Measurements from ENCODE around the gene GPC2.

GPC2 gene

DNA sequence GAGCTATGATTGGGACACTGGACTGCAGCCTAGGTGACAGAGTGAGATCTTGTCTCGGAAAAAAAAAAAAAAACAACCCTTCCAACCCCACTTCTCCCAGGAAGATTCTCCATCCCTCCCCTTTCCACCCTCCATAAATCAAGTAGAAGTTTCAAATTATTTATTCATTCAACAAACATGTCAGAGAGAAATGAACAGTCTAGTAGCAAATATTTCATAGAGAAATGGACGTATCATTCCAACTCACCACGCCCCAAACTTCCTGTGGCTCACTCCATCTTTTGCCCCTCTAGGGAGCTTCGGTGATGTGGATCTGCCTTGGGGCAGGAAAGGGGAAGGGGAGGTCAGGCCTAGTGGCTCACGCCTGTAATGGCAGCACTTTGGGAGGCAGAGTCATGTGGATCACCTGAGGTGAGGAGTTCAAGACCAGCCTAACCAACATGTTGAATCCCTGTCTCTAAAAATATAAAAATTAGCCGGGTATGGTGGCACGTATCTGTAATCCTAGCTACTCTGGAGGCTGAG lies 18.0 kb downstream of the GPC2 start:
- peak overlapping the region; percentile 78 for H3K4me3 Mint-ChIP-seq
- DNase-seq (ENCODE audit: low spot score in 2 of 2): no peak
- H3K36me3 Mint-ChIP-seq (ENCODE audit: insufficient read depth): peaks cover 8% of the 10 kb centered on the region
- H3K27me3 Mint-ChIP-seq: no peaks in the 10 kb centered on the region
- H3K27ac Mint-ChIP-seq (ENCODE audit: low read depth): peak overlapping the region; percentile 46
- ATAC-seq (replicated peaks; ENCODE audit: extremely low read depth, poor library complexity, severe bottlenecking): no peak
- no peaks in the 10 kb centered on the region for H3K9me3 Mint-ChIP-seq
- peaks cover 31% of the 10 kb centered on the region for H3K4me1 Mint-ChIP-seq

DNA sequence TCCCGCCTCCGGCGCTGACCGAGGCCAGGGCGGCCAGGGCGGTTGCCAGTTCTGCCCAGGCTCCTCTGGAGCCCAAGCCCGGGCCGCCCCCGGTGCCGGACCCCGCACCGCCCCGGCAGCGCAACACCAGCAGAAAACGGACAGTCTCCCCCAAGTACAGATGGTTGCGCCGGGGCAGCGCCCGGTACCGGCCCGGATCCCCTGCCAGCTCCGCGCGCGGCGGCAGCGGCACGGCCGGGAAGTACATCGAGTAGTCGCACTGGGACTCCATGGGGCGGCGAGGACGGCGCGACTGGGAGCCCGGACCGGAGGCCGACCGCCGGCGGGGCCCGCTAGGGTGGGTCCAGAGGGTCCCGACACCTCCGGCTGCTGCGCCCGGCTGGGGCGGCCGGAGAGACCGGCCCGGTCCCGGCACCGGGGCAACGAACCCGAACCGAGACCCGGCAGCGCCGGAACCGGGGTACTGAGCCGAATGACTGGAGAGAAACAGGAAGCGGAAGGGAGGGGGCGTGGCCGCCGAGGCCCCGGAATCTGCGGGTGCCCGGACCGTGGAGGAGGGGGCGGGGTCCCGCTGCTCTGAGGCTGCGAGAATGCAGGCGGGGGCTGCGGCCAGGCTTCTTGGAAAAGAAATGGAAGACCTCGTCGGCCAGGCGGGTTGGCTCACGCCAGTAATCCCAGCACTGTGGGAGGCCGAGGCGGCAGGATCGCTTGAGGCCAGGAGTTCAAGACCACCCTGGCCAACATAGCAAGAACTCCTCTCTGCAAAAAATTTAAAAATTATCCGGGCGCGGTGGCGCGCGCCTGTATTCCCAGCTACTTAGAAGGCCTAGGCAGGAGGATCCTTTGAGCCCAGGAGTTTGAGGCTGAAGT lies 18.7 kb downstream of the GPC2 start, which contains the start of gene TRAPPC14:
Gene TRAPPC14 (minus strand): TSS at position 495 of the 870 bp plus-strand sequence. CDS start 224 bp downstream, at position 271.
- DNase-seq (ENCODE audit: low spot score in 2 of 2) (peak; percentile 75 to 83), ATAC-seq (replicated peaks; ENCODE audit: extremely low read depth, poor library complexity, severe bottlenecking) (peak; percentile 83)
- Mint-ChIP-seq H3K4me3 (peak within 1 kb of the TSS; percentile 78), H3K9me3 (no peaks in the 10 kb centered on the region), H3K27me3 (no peaks in the 10 kb centered on the region), H3K27ac (ENCODE audit: low read depth) (peak within 1 kb of the TSS; percentile 62), H3K4me1 (peaks cover 30% of the 10 kb centered on the region), H3K36me3 (ENCODE audit: insufficient read depth) (peaks cover 11% of the 10 kb centered on the region)

DNA sequence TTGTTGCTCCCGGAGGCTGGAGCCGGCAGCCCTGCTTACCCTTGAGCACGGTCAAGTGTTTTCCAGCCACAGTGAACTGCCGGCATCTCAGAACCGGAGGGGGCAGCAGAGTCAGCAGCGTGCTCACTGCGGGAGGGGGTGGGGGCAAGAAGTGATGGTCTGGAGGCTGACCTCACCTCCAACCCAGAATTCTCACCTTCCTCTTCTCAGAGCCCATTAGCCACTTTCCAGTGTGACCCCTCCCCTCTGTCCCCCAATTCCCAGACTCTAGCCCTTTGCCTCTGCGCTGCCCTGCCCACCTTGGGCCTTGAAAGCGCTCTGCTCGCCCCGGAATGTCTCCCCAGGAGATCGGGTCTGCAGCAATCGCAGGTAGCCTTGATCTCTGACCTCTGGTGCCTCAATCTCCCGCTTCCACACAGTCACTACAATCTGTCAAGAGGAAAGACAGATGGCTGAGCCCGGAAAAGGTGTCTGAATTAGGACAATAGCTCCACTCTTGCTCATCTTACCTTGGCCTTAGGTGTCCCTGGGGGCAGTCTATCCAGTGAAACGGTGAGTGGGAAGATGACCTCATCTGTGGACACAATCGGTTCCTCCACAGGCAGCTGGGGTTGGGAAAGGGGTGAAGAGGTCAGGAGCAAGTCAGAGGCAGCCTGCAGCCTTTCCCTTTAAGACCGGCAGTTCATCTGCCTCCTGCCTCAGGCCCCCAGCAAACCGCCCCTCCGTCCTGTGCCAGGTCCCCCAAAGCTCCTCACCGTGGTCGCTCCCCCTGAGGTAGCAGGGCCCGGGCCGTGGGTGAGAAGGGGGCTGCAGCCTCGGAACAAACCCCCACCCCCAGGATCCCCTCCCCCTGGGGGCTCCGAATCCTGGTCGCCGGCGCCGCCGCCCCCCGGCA lies 19.6 kb downstream of the GPC2 start:
- Mint-ChIP-seq H3K27ac (ENCODE audit: low read depth) (peak overlapping the region; percentile 62), H3K27me3 (no peaks in the 10 kb centered on the region), H3K9me3 (no peaks in the 10 kb centered on the region), H3K36me3 (ENCODE audit: insufficient read depth) (peaks cover 12% of the 10 kb centered on the region), H3K4me3 (peak overlapping the region; percentile 78), H3K4me1 (peaks cover 27% of the 10 kb centered on the region)
- ATAC-seq (replicated peaks; ENCODE audit: extremely low read depth, poor library complexity, severe bottlenecking) (peak; percentile 14), DNase-seq (ENCODE audit: low spot score in 2 of 2) (no peak)

DNA sequence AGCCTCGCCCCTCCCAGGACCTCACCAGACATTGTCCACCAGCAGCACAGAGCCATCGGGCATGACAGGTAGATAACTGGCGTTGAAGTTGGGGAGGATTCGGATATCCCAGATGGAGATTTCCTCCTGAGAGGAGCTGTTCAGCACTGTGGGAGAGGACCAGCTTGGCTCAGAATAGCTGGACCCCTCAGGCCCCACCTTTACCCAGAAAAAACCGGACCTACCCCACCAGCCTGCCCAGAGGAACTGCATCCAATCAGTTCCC lies 20.2 kb downstream of the GPC2 start:
- no peak for DNase-seq (ENCODE audit: low spot score in 2 of 2)
- Mint-ChIP-seq H3K27ac (ENCODE audit: low read depth) (peak overlapping the region; percentile 53), H3K4me1 (peaks cover 32% of the 10 kb centered on the region), H3K9me3 (no peaks in the 10 kb centered on the region), H3K4me3 (peak overlapping the region; percentile 78), H3K27me3 (no peaks in the 10 kb centered on the region), H3K36me3 (ENCODE audit: insufficient read depth) (peaks cover 14% of the 10 kb centered on the region)
- no peak for ATAC-seq (replicated peaks; ENCODE audit: extremely low read depth, poor library complexity, severe bottlenecking)

DNA sequence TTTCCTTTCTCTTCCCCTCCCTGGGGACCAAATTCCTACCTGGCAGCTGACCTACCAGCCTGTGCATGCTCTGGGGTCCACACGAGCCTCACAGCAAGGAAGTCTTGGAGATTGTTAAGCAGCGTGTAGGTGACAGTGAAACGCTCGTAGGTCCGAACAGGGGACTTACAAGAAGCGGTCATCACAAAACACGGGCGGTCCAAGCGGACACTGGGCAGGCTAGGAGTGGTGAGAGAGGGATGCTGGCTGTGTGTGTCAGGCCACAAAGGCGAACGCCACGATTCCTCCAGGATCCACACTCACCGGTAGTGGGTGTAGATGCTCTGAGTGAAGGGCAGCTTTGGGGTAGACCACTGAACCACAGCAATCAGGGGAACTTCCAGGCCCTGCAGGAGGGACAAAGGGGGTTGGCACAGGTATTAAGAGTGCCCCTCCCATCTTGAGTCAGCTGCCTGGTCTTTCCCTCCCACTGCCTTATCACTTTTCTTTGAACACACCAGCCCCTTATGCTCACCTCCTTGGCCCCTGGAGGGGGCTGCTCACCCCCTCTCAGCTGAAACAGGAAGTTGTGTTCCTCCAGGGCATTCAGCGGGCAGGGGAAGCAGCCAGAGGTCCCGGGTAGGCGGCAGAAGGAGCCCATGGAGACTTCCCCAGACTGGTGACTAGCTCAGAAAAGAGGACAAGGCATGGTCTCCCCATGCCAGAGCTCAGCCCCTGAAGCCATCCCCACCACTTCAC lies 20.7 kb downstream of the GPC2 start:
- Mint-ChIP-seq H3K36me3 (ENCODE audit: insufficient read depth) (peaks cover 19% of the 10 kb centered on the region), H3K27me3 (no peaks in the 10 kb centered on the region), H3K9me3 (no peaks in the 10 kb centered on the region), H3K27ac (ENCODE audit: low read depth) (peak overlapping the region; percentile 53), H3K4me1 (peaks cover 33% of the 10 kb centered on the region), H3K4me3 (peak overlapping the region; percentile 78)
- peak; percentile 47 for ATAC-seq (replicated peaks; ENCODE audit: extremely low read depth, poor library complexity, severe bottlenecking)
- DNase-seq (ENCODE audit: low spot score in 2 of 2): no peak

DNA sequence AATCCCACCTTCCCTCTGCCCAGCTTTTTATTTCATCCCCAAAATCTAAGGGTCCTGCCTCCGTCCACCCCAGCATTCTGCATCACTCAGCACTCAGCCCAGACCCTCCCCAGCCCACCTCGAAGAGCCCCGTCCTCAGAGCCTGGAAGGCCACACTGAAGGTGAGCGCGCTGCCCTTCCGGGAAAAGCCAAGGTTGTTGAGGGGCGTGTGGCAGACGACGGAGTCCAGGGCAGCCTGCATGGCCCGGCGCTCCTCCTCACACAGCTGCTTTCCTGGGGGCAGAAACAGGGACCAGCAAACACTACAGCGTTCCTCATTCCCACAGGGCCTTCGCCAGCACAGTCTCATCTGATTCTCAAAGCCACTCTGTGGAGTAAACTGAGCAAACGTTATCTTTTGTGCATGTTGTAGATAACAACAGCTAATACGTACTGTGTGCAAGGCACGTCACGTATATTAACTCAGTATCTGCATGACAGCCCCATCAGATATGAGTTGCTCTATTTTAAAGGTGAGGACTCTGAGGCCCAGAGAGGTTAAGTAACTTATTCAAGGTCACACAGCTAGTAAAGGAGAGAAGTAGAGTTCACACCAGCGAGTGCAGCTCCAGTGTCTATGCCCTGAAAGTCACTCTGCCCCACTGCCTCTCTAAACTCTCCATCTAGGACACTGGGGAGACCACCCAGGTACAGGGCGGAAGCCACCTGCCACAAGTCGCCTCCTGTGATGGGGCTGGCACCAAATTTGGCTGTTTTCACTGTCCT lies 21.4 kb downstream of the GPC2 start:
- Mint-ChIP-seq H3K27me3 (no peaks in the 10 kb centered on the region), H3K9me3 (no peaks in the 10 kb centered on the region), H3K4me3 (peak overlapping the region; percentile 78), H3K4me1 (peaks cover 33% of the 10 kb centered on the region), H3K27ac (ENCODE audit: low read depth) (peak overlapping the region; percentile 53), H3K36me3 (ENCODE audit: insufficient read depth) (peaks cover 22% of the 10 kb centered on the region)
- DNase-seq (ENCODE audit: low spot score in 2 of 2) (no peak), ATAC-seq (replicated peaks; ENCODE audit: extremely low read depth, poor library complexity, severe bottlenecking) (no peak)

DNA sequence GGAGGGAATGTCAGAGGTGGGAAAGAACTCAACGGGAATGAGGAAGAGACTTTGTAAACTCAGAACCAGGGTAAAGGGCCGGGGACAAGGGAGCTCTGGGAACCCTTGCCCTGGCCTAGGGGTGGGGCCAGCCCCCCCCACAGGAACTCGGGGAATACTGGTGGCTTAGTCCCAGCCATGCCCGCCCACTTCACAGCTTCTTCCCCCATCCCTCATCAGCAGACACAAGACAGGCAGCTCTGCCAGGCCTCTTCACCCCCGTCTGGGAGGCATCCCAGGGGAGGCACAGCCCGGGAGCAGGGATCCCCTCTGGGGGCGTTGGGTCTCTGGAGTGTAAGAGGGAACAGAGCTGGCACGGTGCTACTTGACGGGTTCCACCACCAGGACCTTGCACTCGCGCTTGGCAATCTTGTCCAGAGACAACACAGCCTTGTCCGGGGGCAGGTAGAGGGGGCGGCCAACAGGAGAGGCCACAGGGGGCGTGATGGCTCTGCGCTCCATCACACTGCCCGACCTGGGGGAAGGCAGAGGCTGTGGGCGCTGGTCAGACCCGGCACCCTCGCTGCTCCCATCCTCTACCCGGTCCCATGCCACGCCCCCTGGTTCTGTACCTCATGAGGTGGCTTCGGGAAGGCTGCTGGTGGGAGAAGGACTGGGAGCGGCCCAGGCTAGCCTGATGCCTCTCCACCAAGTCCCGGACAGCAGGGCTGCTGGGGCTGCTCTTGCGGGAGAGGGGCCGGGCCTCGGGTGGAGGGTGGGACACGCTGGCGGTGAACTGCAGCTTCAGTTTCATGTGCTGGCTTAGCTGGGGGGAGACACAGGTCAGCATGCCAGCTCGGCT lies 22.3 kb downstream of the GPC2 start:
- Mint-ChIP-seq H3K9me3 (no peaks in the 10 kb centered on the region), H3K27me3 (no peaks in the 10 kb centered on the region), H3K4me1 (peaks cover 42% of the 10 kb centered on the region), H3K27ac (ENCODE audit: low read depth) (no peak overlapping the region), H3K36me3 (ENCODE audit: insufficient read depth) (peaks cover 25% of the 10 kb centered on the region), H3K4me3 (no peak overlapping the region)
- DNase-seq (ENCODE audit: low spot score in 2 of 2) (no peak), ATAC-seq (replicated peaks; ENCODE audit: extremely low read depth, poor library complexity, severe bottlenecking) (no peak)

DNA sequence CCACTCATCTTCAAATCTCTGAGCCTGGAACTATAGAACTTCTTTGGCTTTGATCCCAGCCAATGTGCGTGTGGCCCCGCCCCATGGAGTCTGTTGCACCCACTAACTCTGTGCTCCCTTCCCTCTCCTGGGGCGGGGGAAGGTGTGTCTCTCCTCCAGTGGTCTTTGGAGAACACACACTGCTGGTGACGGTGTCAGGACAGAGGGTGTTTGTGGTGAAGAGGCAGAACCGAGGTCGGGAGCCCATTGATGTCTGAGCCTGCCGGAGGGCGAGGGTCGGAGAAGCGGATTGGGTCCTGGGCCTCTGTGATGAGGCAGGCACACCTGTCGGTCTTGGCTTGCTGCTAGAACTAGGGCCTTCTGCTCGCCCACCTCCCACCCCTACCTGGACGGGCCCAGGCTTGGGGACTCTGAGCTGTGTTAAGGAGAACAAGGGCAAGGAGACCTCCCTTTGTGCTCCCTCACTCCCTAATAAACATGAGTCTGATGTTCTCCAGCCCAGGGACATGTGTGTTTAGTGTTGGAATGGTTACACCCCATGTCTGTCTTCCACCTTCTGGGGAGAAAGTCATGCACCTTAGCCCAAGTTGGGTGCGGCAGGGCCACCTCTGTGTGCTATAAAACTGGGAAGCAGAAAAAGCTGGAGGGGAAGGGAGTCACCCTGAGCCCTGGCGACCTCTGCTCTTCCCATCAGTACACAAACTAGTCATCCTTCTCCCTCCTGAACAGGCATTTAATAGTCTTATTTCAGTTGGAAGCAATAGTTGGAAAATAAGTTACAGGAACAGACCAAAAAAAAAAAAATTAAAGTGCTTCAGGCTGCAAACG lies 23.3 kb downstream of the GPC2 start:
- no peaks in the 10 kb centered on the region for H3K27me3 Mint-ChIP-seq

DNA sequence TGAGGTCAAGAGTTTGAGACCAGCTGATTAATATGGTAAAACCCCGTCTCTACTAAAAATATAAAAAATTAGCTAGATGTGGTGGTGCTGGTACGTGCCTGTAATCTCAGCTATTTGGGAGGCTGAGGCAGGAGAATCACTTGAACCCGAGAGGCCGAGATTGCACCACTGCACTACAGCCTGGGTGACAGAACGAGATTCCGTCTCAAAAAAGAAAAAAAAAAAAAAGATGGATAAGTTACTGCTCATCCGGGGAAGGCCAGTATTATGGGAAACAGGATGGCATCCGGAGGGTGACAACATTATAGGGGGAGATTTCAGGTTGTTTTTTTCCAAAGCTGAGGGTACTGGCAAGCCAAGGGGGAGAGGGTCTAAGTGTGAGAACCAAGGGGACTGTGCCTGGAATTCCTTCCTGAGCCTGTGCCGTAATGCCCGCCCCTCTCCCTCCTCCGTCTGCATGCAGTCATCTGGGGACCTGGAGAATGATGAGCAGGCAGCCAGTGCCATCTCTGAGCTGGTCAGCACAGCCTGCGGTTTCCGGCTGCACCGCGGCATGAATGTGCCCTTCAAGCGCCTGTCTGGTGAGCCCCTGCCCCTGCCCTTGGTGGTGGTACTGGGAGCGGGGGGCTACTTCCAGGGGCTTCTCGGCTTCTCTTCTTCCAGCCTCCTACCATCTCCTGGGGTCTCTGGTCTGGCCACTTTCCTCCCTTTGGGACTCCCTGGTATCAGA lies 24.1 kb downstream of the GPC2 start:
- no peaks in the 10 kb centered on the region for H3K9me3 Mint-ChIP-seq
- H3K36me3 Mint-ChIP-seq (ENCODE audit: insufficient read depth): peaks cover 31% of the 10 kb centered on the region
- no peaks in the 10 kb centered on the region for H3K27me3 Mint-ChIP-seq
- peak overlapping the region; percentile 33 for H3K27ac Mint-ChIP-seq (ENCODE audit: low read depth)
- no peak overlapping the region for H3K4me3 Mint-ChIP-seq
- no peak for DNase-seq (ENCODE audit: low spot score in 2 of 2)
- H3K4me1 Mint-ChIP-seq: peaks cover 51% of the 10 kb centered on the region
- ATAC-seq (replicated peaks; ENCODE audit: extremely low read depth, poor library complexity, severe bottlenecking): no peak

More for the DNA sequence above, 23.3 kb downstream of the GPC2 start:
- ATAC-seq (replicated peaks; ENCODE audit: extremely low read depth, poor library complexity, severe bottlenecking): no peak
- H3K4me3 Mint-ChIP-seq: no peak overlapping the region
- no peaks in the 10 kb centered on the region for H3K9me3 Mint-ChIP-seq
- peaks cover 43% of the 10 kb centered on the region for H3K4me1 Mint-ChIP-seq
- no peak overlapping the region for H3K27ac Mint-ChIP-seq (ENCODE audit: low read depth)
- peaks cover 28% of the 10 kb centered on the region for H3K36me3 Mint-ChIP-seq (ENCODE audit: insufficient read depth)
- no peak for DNase-seq (ENCODE audit: low spot score in 2 of 2)

DNA sequence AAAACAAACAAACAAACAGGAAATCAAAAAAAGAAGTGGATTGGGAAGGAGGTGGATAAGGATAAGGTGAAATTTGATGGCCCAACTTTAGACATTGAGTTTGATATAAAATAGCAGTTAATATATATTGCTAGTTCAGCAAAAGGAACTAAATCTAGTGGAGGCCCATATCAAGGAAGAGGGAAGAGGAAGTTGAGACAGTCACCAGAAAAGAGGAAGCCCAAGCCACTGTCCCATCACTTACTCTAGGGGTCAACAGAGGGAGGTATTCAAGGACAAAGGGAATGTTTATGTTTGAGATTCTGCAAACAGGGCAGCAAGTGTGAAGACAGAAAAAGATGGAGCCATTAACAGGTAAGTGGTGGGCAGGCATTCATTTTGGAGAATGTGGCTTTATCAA lies 24.8 kb downstream of the GPC2 start:
- peaks cover 46% of the 10 kb centered on the region for H3K4me1 Mint-ChIP-seq

More for the DNA sequence above, 24.8 kb downstream of the GPC2 start:
- ATAC-seq (replicated peaks; ENCODE audit: extremely low read depth, poor library complexity, severe bottlenecking) (no peak), DNase-seq (ENCODE audit: low spot score in 2 of 2) (no peak)
- Mint-ChIP-seq H3K36me3 (ENCODE audit: insufficient read depth) (peaks cover 28% of the 10 kb centered on the region), H3K4me3 (no peak overlapping the region), H3K27ac (ENCODE audit: low read depth) (peak overlapping the region; percentile 33), H3K9me3 (no peaks in the 10 kb centered on the region), H3K27me3 (no peaks in the 10 kb centered on the region)

Measured in central memory CD8-positive, alpha-beta T cell (primary cell).